ENCODE measurements around the gene STARD9.

STARD9 gene

DNA sequence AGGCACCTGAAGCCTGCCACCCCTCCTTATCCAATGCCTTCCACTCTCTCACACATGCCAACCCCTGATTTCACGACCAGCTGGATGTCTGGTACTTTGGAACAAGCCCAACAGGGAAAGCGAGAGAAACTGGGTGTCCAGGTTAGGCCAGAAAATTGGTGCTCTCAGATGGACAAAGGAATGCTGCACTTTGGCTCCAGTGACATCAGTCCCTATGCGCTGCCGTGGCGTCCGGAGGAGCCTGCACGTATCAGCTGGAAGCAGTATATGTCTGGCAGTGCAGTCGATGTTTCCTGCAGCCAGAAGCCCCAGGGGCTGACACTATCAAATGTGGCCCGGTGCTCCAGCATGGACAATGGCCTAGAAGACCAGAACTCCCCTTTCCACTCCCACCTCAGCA is 116.4 kb downstream of the STARD9 start:
- DNase-seq (ENCODE audit: low read depth), result no peak
- no peak for TF ChIP-seq POLR2A (IDR thresholded peaks at IDR 0.05; ENCODE audit: extremely low read depth, insufficient read length)
- no peak for TF ChIP-seq MYC (IDR thresholded peaks at IDR 0.05; ENCODE audit: low read depth, low read length)
- TF ChIP-seq, protein P1, sequence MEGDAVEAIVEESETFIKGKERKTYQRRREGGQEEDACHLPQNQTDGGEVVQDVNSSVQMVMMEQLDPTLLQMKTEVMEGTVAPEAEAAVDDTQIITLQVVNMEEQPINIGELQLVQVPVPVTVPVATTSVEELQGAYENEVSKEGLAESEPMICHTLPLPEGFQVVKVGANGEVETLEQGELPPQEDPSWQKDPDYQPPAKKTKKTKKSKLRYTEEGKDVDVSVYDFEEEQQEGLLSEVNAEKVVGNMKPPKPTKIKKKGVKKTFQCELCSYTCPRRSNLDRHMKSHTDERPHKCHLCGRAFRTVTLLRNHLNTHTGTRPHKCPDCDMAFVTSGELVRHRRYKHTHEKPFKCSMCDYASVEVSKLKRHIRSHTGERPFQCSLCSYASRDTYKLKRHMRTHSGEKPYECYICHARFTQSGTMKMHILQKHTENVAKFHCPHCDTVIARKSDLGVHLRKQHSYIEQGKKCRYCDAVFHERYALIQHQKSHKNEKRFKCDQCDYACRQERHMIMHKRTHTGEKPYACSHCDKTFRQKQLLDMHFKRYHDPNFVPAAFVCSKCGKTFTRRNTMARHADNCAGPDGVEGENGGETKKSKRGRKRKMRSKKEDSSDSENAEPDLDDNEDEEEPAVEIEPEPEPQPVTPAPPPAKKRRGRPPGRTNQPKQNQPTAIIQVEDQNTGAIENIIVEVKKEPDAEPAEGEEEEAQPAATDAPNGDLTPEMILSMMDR (IDR thresholded peaks at IDR 0.05; ENCODE audit: low read depth, low read length), result no peak
- TF ChIP-seq, protein P2, sequence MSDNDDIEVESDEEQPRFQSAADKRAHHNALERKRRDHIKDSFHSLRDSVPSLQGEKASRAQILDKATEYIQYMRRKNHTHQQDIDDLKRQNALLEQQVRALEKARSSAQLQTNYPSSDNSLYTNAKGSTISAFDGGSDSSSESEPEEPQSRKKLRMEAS (IDR thresholded peaks at IDR 0.05; ENCODE audit: low read depth, low read length), result no peak
- H3K4me3 ChIP-seq (ENCODE audit: low read depth, low read length), result no peak overlapping the region

DNA sequence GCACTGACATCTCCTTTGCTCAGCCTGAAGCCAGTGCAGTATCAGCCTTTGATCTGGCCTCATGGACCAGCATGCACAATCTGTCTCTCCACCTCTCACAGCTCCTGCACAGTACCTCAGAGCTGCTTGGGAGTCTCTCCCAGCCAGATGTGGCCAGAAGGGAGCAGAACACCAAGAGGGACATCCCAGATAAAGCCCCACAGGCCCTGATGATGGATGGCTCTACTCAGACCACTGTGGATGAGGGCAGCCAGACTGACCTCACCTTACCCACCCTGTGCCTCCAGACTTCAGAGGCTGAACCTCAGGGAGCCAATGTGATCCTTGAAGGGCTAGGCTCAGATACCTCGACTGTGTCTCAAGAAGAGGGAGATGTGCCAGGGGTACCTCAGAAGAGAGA is 117.1 kb downstream of the STARD9 start:
- TF ChIP-seq MYC (IDR thresholded peaks at IDR 0.05; ENCODE audit: low read depth, low read length) (no peak), POLR2A (IDR thresholded peaks at IDR 0.05; ENCODE audit: extremely low read depth, insufficient read length) (no peak)
- TF ChIP-seq, protein P2 (IDR thresholded peaks at IDR 0.05; ENCODE audit: low read depth, low read length), result no peak
- TF ChIP-seq, protein P1 (IDR thresholded peaks at IDR 0.05; ENCODE audit: low read depth, low read length), result no peak
- H3K4me3 ChIP-seq (ENCODE audit: low read depth, low read length), result no peak overlapping the region
- no peak for DNase-seq (ENCODE audit: low read depth)

DNA sequence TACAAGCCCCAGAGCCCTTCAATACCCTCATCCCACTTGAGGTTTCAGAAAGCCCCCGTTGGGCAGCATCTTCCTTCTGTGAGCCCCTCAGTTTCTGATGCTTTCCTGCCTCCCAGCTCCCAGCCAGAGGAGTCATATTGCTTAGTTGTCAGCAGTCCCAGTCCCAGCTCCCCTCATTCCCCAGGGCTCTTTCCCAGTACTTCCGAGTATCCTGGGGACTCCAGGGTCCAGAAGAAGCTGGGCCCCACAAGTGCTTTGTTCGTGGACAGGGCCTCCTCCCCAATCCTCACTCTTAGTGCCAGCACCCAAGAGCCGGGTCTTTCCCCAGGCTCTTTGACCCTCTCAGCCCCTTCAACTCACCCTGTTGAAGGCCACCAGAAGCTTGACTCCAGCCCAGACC is 117.6 kb downstream of the STARD9 start:
- TF ChIP-seq POLR2A (IDR thresholded peaks at IDR 0.05; ENCODE audit: extremely low read depth, insufficient read length), result no peak
- TF ChIP-seq, protein P2 (IDR thresholded peaks at IDR 0.05; ENCODE audit: low read depth, low read length), result no peak
- no peak overlapping the region for H3K4me3 ChIP-seq (ENCODE audit: low read depth, low read length)
- DNase-seq (ENCODE audit: low read depth), result no peak

DNA sequence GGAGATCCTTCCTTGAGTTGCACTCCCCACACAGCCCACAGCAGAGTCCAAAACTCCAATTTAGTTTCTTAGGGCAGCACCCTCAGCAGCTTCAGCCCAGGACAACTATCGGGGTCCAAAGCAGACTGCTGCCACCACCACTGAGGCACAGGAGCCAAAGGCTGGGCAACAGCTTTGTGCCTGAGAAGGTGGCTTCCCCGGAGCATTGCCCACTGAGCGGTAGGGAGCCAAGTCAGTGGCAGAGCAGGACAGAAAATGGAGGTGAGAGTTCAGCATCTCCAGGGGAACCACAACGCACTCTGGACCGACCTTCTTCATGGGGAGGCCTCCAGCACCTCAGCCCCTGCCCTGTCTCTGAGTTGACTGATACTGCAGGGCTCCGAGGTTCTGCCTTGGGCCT is 118.1 kb downstream of the STARD9 start:
- DNase-seq (ENCODE audit: low read depth), result no peak
- H3K4me3 ChIP-seq (ENCODE audit: low read depth, low read length), result no peak overlapping the region
- TF ChIP-seq, protein P1 (IDR thresholded peaks at IDR 0.05; ENCODE audit: low read depth, low read length), result no peak
- TF ChIP-seq POLR2A (IDR thresholded peaks at IDR 0.05; ENCODE audit: extremely low read depth, insufficient read length) (no peak), MYC (IDR thresholded peaks at IDR 0.05; ENCODE audit: low read depth, low read length) (no peak)
- TF ChIP-seq, protein P2 (IDR thresholded peaks at IDR 0.05; ENCODE audit: low read depth, low read length), result no peak

DNA sequence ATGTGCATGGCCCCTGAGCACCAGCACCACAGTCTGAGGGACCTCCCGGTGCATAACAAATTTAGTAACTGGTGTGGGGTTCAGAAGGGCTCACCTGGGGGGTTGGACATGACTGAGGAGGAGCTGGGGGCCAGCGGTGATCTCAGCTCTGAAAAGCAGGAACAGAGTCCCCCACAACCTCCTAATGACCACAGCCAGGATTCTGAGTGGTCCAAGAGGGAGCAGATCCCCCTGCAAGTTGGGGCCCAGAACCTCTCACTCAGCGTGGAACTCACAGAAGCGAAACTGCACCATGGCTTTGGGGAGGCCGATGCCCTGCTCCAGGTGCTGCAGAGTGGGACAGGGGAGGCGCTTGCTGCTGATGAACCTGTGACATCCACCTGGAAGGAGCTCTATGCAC is 118.5 kb downstream of the STARD9 start:
- TF ChIP-seq, protein P2 (IDR thresholded peaks at IDR 0.05; ENCODE audit: low read depth, low read length), result no peak
- no peak for TF ChIP-seq MYC (IDR thresholded peaks at IDR 0.05; ENCODE audit: low read depth, low read length)
- TF ChIP-seq, protein P1 (IDR thresholded peaks at IDR 0.05; ENCODE audit: low read depth, low read length), result no peak
- TF ChIP-seq POLR2A (IDR thresholded peaks at IDR 0.05; ENCODE audit: extremely low read depth, insufficient read length), result no peak
- no peak for DNase-seq (ENCODE audit: low read depth)
- H3K4me3 ChIP-seq (ENCODE audit: low read depth, low read length), result no peak overlapping the region

DNA sequence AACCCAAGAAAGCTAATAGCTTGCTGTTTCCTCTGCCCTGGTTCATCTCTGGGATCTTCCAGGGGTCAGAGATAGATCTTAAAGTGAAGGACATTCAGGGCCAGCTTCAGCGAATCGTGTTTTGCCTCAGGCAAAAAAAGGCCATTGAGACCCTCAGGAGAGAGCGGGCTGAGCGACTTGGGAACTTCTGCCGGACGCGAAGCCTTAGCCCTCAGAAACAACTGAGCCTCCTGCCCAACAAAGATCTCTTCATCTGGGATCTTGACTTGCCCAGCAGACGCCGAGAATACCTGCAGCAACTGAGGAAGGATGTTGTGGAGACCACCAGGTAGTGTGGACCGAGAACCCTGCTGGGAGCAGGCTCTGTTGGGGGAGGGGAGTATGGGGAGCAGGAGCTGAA is 119.0 kb downstream of the STARD9 start:
- DNase-seq (ENCODE audit: low read depth), result no peak
- no peak overlapping the region for H3K4me3 ChIP-seq (ENCODE audit: low read depth, low read length)
- TF ChIP-seq, protein P2 (IDR thresholded peaks at IDR 0.05; ENCODE audit: low read depth, low read length), result no peak
- TF ChIP-seq, protein P1 (IDR thresholded peaks at IDR 0.05; ENCODE audit: low read depth, low read length), result no peak
- TF ChIP-seq MYC (IDR thresholded peaks at IDR 0.05; ENCODE audit: low read depth, low read length) (no peak), POLR2A (IDR thresholded peaks at IDR 0.05; ENCODE audit: extremely low read depth, insufficient read length) (no peak)
